NB4 (cell line): ENCODE measurements around the gene NEK5.

Experiments used
- MYC ChIP-seq: IDR thresholded peaks from 2 replicates; pipeline ENCODE4 v1.6.1; 2011; ENCODE audit warnings: low read depth, low read length
- TF ChIP-seq, protein P1 (sequence below): IDR thresholded peaks from 2 replicates; pipeline ENCODE4 v1.6.1; 2011; ENCODE audit warnings: low read depth, low read length
- TF ChIP-seq, protein P2 (sequence below): IDR thresholded peaks from one replicate; pipeline ENCODE4 v1.5.1; 2012; ENCODE audit warnings: low read depth, low read length

DNA sequence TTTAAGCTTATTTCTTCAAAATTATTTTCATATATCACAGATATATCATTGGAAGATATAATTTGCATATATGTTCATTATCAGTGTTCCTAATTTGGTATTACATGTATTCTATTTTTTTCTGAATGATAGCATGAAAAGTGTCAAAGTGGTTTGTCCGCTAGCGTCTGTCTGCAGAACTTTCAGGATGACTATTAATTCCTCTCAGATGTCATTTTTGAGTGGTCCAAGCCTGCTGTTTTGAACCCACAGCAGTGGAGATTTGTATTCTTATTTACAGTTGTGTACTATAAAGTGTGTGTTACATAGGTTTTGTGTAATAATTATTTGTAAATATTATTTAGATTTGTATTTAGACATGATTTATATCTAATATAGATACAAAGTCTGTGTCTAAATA is 95.8 kb downstream of the NEK5 start:
- TF ChIP-seq, protein P1, sequence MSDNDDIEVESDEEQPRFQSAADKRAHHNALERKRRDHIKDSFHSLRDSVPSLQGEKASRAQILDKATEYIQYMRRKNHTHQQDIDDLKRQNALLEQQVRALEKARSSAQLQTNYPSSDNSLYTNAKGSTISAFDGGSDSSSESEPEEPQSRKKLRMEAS, result no peak
- TF ChIP-seq, protein P2, sequence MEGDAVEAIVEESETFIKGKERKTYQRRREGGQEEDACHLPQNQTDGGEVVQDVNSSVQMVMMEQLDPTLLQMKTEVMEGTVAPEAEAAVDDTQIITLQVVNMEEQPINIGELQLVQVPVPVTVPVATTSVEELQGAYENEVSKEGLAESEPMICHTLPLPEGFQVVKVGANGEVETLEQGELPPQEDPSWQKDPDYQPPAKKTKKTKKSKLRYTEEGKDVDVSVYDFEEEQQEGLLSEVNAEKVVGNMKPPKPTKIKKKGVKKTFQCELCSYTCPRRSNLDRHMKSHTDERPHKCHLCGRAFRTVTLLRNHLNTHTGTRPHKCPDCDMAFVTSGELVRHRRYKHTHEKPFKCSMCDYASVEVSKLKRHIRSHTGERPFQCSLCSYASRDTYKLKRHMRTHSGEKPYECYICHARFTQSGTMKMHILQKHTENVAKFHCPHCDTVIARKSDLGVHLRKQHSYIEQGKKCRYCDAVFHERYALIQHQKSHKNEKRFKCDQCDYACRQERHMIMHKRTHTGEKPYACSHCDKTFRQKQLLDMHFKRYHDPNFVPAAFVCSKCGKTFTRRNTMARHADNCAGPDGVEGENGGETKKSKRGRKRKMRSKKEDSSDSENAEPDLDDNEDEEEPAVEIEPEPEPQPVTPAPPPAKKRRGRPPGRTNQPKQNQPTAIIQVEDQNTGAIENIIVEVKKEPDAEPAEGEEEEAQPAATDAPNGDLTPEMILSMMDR, result no peak
- TF ChIP-seq MYC, result no peak
